GM21515 (cell line): Measurements from ENCODE around the gene ITGA11.

Source experiments
- ATAC-seq: cut with Tn5 transposase; IDR thresholded peaks from one replicate; pipeline ENCODE4 v1.9.1; 2021; ENCODE audit not compliant: unreplicated experiment

Gene ITGA11

GRCh38 chr15:68431792-68432401, at the start of gene ITGA11:
TSS of gene ITGA11 (minus strand) at chr15:68432163. CDS start at chr15:68432066, 97 bp downstream.
- no peak for ATAC-seq

- no peak for ATAC-seq
Observed at GRCh38 chr15:68481321-68481720, 49.4 kb upstream of the ITGA11 start.

- ATAC-seq: no peak
Observed at GRCh38 chr15:68480296-68480695, 48.3 kb upstream of the ITGA11 start.

DNA sequence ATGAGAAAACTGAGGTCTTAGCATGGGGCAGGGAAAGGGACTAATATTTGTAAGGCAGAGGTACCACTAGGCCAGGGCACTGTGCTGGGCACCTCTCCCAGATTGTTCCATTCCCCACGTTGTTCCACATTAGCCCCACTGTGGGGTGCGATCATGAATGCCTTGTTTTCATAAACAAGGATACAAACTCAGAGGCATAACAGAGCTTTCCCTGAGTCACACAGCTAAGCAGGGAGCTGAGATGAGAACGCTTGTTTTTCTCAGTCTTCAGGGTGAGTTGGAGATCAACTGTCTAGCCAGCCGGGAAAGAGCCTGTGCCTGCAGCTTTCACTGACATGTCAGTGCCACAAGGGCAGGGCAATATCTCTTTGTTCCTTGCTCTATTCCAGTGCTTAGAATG, 47.9 kb upstream of the ITGA11 start:
- no peak for ATAC-seq

DNA sequence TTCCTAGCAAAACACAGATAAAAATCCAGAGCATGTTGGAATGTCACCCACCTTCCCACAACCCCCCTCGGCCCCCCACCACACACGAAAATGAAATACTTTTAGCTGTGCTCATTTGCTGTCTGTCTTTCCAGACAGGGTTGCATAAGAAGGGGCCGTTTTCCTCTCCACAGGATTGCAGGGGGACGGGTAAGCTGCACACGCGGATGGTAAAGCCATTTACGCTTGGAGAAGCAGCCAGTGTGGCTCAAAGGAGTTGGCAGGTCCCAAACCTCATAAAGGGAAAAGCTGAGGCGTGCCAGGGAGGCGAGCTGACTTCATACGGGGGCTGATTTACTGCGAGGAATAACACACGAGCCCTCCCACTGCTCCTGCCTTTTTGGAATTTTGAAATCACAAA, 47.4 kb upstream of the ITGA11 start:
- ATAC-seq: no peak

GRCh38 chr15:68478853-68479252, 46.9 kb upstream of the ITGA11 start:
- no peak for ATAC-seq

GRCh38 chr15:68475449-68475848, 43.5 kb upstream of the ITGA11 start:
- ATAC-seq: no peak

GRCh38 chr15:68471541-68471940, 39.6 kb upstream of the ITGA11 start:
- no peak for ATAC-seq

GRCh38 chr15:68470976-68471375, 39.0 kb upstream of the ITGA11 start:
- no peak for ATAC-seq

DNA sequence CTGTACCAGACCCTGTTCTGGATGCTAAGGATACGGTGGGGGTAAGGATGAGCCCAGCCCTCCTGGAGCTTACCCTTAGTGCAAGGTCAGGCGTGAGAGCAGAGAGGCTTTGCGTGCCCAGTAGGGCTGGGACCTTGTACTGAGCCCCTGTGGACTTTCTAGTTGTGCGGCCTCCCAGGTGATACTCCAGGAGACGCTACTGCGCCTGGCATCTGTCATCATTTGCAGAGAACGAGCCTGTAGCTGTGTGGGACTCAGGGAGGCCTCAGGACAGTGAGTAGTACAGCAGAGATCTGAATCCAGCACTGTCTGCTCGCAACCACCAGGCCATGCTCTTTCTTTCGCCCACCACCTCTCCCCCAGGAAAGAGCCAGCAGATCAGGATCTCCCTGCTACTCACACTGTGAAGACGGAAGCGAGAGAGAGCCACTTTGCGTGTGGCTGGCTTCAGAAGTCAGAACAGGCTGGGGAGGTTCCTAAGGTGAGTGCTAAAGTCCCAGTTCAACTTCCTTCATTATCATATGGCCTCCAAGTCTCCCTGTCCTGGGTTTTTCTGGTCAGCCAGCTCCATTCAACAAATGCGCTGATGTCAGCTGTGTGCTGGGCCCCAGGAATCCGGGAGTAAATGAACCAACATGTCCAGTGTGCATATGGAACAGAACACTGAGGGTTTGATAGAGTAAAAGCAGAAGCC, 38.2 kb upstream of the ITGA11 start:
- no peak for ATAC-seq

DNA sequence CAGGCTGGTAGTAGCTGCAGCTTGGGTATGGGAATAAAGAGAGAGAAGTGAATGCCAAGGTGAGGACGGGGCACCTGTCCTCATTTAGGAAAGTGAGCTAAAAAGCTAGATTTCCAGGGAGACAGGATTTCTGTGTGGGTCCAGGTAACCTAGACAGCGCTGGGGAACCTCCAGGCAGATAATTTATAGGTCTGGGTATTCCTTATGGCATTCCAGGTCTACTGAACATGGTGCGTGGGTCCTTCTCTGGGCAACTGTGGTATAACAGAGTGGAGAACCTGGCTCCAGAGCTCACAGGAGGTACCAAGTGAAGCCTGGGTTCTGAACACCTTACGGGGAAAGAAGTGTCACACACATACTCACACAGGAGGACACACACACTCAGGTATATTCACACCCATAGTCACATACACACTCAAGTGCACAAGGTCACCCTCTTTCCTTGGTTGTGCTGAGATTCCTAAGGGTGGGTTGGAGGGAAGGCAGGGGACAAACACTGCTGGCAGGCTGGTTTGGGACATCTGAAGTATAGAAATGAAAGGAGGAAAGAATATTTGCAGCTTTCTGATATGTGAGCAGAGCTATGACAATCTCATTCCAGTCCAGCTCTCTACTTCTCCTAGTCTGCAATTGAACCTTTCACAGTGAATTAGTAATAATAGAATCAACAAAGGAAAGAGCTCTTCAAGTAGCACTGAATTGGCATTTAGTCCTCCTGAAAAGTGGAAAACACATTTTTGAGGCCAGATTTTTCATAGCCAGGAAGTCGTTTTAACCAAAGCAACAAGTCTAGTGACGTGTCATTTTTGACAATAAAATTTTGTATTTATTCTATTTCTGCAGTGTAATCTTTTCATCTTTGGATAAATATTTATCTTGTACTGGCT, 37.4 kb upstream of the ITGA11 start:
- ATAC-seq: no peak

DNA sequence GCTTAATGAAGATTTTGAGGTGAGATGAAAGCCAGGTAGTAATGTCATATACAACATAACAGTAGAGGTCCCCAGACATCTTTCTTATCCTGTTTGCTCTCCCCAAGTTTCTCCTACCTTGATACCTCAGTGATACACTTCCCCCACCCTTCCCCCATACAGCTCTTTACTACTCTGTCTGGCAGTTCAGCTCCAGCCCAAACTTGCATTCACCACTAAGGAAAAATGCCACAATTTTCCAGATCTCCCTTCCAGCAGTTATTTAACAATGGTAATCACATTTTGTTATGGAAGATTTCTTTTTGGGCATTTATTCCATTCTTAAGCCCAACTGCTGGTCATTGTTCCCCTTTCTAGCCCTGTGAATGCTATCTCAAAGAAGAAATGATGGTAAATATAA, 34.9 kb upstream of the ITGA11 start:
- no peak for ATAC-seq

- ATAC-seq: no peak
Observed at GRCh38 chr15:68465861-68466560, 34.0 kb upstream of the ITGA11 start.

DNA sequence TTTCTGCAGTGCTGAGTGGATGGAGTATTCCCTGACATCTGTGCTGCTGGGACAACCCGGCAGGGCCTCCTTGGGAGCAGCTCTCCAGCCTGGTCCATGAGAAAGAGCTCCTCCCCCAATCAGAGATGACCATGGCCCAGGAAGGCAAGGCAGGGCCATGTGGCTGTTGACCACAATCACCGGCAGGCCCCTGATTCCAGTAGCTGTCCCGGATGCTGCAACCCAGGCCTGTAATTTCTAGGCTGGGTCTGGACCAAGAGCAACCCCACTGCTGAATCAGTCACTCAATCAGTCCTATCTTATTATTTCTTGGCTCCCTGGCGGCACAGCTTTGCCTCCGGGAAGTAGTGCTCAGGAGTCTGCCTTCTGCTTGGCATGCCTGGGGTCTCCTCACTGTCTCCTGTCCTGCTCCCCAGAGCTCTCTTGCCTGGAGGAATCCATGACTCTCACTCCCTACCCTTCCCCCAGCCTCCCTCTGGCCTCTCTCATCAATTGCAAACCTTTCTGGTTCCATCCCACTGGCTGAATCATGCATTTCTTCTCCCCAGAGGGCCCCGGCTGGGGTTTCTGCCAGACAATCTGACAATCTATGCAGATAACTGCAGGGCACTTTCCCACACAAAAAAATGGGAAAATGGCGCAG, 32.6 kb upstream of the ITGA11 start:
- ATAC-seq: no peak

DNA sequence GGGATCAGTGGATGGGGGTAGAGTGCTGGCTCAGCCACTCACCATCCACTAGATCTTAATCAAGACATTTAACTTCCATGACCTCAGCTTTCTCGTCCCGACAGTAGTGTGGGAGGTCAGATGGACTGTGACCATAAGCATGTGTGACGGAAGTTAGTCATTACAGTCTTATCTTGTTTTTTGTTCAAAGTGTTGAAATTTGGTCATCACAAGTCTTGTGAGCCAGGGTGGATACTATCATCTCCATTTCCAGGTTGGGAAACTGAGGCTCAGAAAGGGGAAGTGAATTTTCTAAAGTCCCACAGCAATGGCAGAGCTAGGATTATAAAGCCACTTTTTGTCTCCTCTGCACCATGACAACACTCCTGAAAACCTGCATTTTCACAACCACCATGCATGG, 32.0 kb upstream of the ITGA11 start:
- no peak for ATAC-seq

DNA sequence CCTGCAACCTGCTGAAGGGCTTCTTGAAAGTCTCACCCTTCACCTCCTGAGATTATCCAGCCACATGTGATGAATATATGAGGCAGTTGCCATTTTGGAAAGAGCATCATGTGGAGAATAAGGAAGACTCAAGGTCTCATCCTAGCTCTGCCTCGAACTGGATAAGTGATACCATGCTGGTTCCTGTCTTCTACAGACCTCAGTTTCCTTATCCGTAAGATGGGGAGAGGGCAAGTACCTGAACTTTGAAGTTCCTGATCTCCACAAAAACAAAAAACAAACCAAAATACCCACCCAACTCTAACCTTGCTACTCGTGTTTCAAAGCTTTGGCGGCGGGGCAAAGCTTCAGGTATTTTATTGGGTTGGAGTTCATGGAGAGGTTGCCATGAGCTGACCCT, 31.5 kb upstream of the ITGA11 start:
- no peak for ATAC-seq

- ATAC-seq: no peak
Observed at GRCh38 chr15:68460166-68460565, 28.2 kb upstream of the ITGA11 start.

GRCh38 chr15:68450192-68450591, 18.2 kb upstream of the ITGA11 start:
- no peak for ATAC-seq

DNA sequence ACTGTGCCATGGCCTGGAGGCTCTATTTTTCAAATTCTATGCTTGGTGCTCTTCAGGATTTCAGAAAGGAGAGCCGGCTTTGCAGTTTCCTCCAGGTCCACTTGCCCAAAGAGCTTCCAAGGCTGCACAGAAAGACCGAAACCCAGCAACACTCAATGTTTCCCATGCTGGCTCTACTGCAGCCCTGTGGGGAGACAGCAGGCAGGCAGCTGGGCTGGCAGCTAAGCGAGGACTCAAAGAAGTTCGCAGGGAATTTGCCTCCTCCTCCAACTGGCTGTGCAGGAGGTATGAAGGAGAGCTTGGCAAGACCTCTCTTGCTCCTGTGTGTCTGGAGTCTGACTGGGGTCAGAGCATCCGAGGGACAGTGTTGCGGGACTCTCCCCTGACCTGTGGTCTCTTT, 17.4 kb upstream of the ITGA11 start:
- ATAC-seq: no peak

DNA sequence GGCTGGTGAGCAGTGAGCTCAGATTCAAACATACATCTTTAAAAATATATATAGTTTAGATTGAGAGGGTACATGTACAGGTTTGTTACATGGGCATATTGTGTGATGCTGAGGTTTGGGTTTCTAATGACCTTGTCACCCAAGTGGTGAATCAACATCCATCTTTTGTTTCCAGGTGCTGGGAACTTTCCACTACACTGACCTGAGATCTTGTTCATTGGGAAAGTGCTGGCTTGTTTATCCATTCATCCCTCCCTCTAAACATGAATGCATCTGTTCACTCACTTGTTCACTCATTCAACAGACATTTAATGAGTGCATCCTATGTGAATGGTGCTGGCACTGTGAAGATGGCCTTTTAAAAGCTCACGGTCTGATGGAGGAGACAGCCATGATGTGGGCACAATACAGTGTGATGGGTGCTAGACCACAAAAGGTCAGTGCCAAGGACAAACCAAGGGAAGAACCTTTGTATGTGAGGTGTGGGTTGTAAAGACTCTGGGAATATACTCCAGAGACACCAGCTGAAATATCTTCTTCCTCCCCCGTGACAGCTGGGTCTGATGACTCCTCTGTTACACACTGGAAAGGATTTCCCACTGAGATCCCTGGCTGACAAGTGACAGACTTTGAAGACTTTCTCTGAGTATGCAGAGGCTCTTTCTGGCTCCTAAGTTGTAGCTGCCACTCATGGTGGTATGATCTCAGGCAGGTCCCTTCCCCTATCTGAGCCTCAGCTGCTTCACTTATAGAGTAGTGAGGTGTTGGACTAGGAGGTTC, 16.2 kb upstream of the ITGA11 start:
- no peak for ATAC-seq
